Fibroblast of the conjunctiva (primary cell): ENCODE data around the gene LRR1.
"Not testable (repeated sequence)": the region's sequence is repeated elsewhere in the genome, so short reads cannot be mapped to it uniquely, and the experiment has no call there.

ENCODE experiments used
- DNase-seq: peaks from one replicate; pipeline ENCODE4 v3.0.0-alpha.2; 2010; ENCODE audit warnings: low read depth

LRR1 gene

GRCh38 chr14:49634547-49635334 lies 36.0 kb downstream of the LRR1 start, which contains the start of gene DNAAF2:
TSS of gene DNAAF2 (minus strand) at chr14:49635244. CDS start at chr14:49635149, 95 bp downstream.
- DNase-seq: peak; percentile 67

GRCh38 chr14:49636866-49637265 lies 38.1 kb downstream of the LRR1 start:
- no peak for DNase-seq

GRCh38 chr14:49637534-49638078 lies 38.9 kb downstream of the LRR1 start:
- DNase-seq: no peak

GRCh38 chr14:49640540-49641417 lies 42.0 kb downstream of the LRR1 start:
- DNase-seq: no peak

GRCh38 chr14:49641697-49642129 lies 43.0 kb downstream of the LRR1 start:
- DNase-seq: no peak

GRCh38 chr14:49642163-49642562 lies 43.4 kb downstream of the LRR1 start:
- no peak for DNase-seq

GRCh38 chr14:49653508-49653907 lies 54.8 kb downstream of the LRR1 start:
- no peak for DNase-seq

GRCh38 chr14:49654511-49654910 lies 55.8 kb downstream of the LRR1 start:
- DNase-seq: no peak

- DNase-seq: not testable (repeated sequence)
Observed at GRCh38 chr14:49657500-49657899, 58.8 kb downstream of the LRR1 start.

GRCh38 chr14:49659526-49660455 lies 61.1 kb downstream of the LRR1 start:
- no peak for DNase-seq
